Measurements from ENCODE around the gene KCNJ6. TPM values are rescaled to one million over a fixed set of nuclear protein-coding genes. Genes with fewer than 3 reads are reported as not detected.

Gene KCNJ6
- total RNA-seq, 1 experiment from 2014 or later, result 1.2 TPM

- H2BK120ac ChIP-seq (ENCODE audit: low read depth, low read length, poor library complexity, severe bottlenecking), result no peak overlapping the region
- H3K4ac ChIP-seq (ENCODE audit: low read depth, low read length), result no peak overlapping the region
- H2AFZ ChIP-seq (ENCODE audit: low read length), result no peak overlapping the region
- H2BK12ac ChIP-seq (ENCODE audit: insufficient read length, low read depth, low read length), result no peak overlapping the region
- Mint-ChIP-seq H3K27me3 (ENCODE audit: low read depth) (peaks cover 5% of the 10 kb centered on the region), H3K36me3 (ENCODE audit: insufficient read depth in 1 of 3, low read depth in 3 of 3) (no peaks in the 10 kb centered on the region; a peak in 1 of 7 replicates), H3K4me1 (peaks cover 14 to 21% of the 10 kb centered on the region in 2 experiments), H3K27ac (no peak overlapping the region; a peak in 1 of 7 replicates), H3K4me3 (no peak overlapping the region), H3K9me3 (no peaks in the 10 kb centered on the region)
- H3K79me1 ChIP-seq (ENCODE audit: insufficient read depth, low read depth, low read length, poor library complexity, severe bottlenecking), result no peaks in the 10 kb centered on the region
- no peak overlapping the region for H3K56ac ChIP-seq (ENCODE audit: insufficient read length, low read depth, low read length)
- no peak overlapping the region for H4K8ac ChIP-seq (replicated peaks; ENCODE audit: insufficient read length, low read depth, low read length)
- no peak overlapping the region for H3T11ph ChIP-seq (ENCODE audit: low read length)
- no peak overlapping the region for H3K23ac ChIP-seq (ENCODE audit: insufficient read length, low read depth, low read length)
- DNase-seq, result no peak
- no peak overlapping the region for H2AK5ac ChIP-seq (ENCODE audit: insufficient read length, low read length)
- no peak overlapping the region for H2BK20ac ChIP-seq (ENCODE audit: low read depth, low read length, poor library complexity, severe bottlenecking)
- H3K23me2 ChIP-seq (ENCODE audit: insufficient read length, low read depth, low read length, poor library complexity, severe bottlenecking), result peaks cover 3% of the 10 kb centered on the region
- H3K9ac ChIP-seq (ENCODE audit: extremely low read depth, insufficient read length, low read length), result no peak overlapping the region
- peaks cover 2% of the 10 kb centered on the region for H4K20me1 ChIP-seq (ENCODE audit: control insufficient read depth, insufficient read depth, insufficient read length)
- no peak overlapping the region for H3K4me2 ChIP-seq (ENCODE audit: insufficient read depth, insufficient read length, low read length)
- TF ChIP-seq CTCF (conservative IDR thresholded peaks at IDR 0.05), result no peak
- H3K18ac ChIP-seq (ENCODE audit: insufficient read length, low read depth, low read length), result no peak overlapping the region
- H3K79me2 ChIP-seq (ENCODE audit: insufficient read depth, low read length), result no peaks in the 10 kb centered on the region
- H4K5ac ChIP-seq (ENCODE audit: insufficient read length, low read depth, low read length), result no peak overlapping the region
- no peak overlapping the region for H2BK15ac ChIP-seq (ENCODE audit: low read depth, low read length)
- no peak overlapping the region for H4K91ac ChIP-seq (ENCODE audit: insufficient read length, low read depth, low read length)
- no peaks in the 10 kb centered on the region for H3K27me3 ChIP-seq (ENCODE audit: insufficient read depth, low read length)
- H3K4me1 ChIP-seq (ENCODE audit: insufficient read depth, low read length), result peaks cover 4% of the 10 kb centered on the region; the same call in 1 of the 2 replicates
- H3K14ac ChIP-seq (ENCODE audit: insufficient read depth, low read length), result no peak overlapping the region
- WGBS (ENCODE audit: extremely low coverage, insufficient read length, low lambda C conversion rate), result no CpG with 5 or more reads among the region's 6 CpGs
- H2BK5ac ChIP-seq (ENCODE audit: insufficient read length, low read length), result no peak overlapping the region
- H3K9me3 ChIP-seq (ENCODE audit: control insufficient read depth, low read depth, low read length), result no peaks in the 10 kb centered on the region
- no peak overlapping the region for H3K27ac ChIP-seq (ENCODE audit: insufficient read length, low read depth, low read length)
These were observed 347.8 kb downstream of the KCNJ6 start for GRCh38 chr21:37568415-37568814.

Measured in H9 (cell line).